BLaER1 (cell line): ENCODE data around the gene ATE1.
A peak's percentile ranks its signal among the peaks of the same experiment; 100 is the strongest.
"Not testable (repeated sequence)": the region's sequence is repeated elsewhere in the genome, so short reads cannot be mapped to it uniquely, and the experiment has no call there.

Experiments used
- H3K27ac ChIP-seq: shearing (Covaris generic); formaldehyde crosslinking; 2 replicates; pipeline ENCODE4 v1.8.1; 2022
- H3K27me3 ChIP-seq: shearing (Covaris generic); formaldehyde crosslinking; 2 replicates; pipeline ENCODE4 v1.8.1; 2022
- H3K36me3 ChIP-seq: shearing (Covaris generic); formaldehyde crosslinking; 2 replicates; pipeline ENCODE4 v1.8.1; 2022
- H3K4me1 ChIP-seq: shearing (Covaris generic); formaldehyde crosslinking; 2 replicates; pipeline ENCODE4 v1.8.1; 2022
- H3K4me2 ChIP-seq: shearing (Covaris generic); formaldehyde crosslinking; 2 replicates; pipeline ENCODE4 v1.8.1; 2022
- H3K4me3 ChIP-seq: shearing (Covaris generic); formaldehyde crosslinking; 2 replicates; pipeline ENCODE4 v1.8.1; 2022
- H3K9ac ChIP-seq: shearing (Covaris generic); formaldehyde crosslinking; 2 replicates; pipeline ENCODE4 v1.8.1; 2022
- H3K9me3 ChIP-seq: shearing (Covaris generic); formaldehyde crosslinking; 2 replicates; pipeline ENCODE4 v1.8.1; 2022
- H4K20me1 ChIP-seq: shearing (Covaris generic); formaldehyde crosslinking; 2 replicates; pipeline ENCODE4 v1.8.1; 2022
- Cebpa-rat ChIP-seq: shearing (Covaris generic); IDR thresholded peaks from 2 replicates; pipeline ENCODE4 v1.8.1; 2022

ATE1 gene

DNA sequence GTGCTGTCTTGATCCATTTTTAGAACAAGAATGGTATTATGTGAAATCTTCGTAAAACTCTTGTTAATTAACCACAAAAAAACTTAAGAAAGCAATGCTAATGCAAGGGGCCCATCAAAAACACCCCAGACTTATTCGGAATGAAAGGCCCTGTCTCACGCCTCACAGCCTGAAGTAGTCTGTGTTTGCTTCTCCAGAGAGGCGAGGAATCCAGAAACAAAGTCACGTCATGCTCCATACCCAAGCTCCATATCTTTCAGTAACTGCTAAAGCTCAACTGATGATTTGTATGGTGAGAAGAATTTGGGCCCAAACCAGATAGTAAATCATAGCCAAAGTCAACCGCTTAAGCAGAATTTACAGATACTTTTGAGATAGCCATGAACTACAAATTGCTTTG is 155.4 kb downstream of the ATE1 start:
- Histone ChIP-seq H3K36me3 (no peaks in the 10 kb centered on the region), H3K4me2 (no peak overlapping the region), H3K27me3 (no peaks in the 10 kb centered on the region), H3K4me3 (no peak overlapping the region), H3K27ac (no peak overlapping the region), H4K20me1 (no peaks in the 10 kb centered on the region), H3K4me1 (peaks cover 7% of the 10 kb centered on the region; the same call in 1 of the 2 replicates), H3K9ac (no peak overlapping the region), H3K9me3 (peaks cover 11% of the 10 kb centered on the region)
- no peak for TF ChIP-seq Cebpa-rat

DNA sequence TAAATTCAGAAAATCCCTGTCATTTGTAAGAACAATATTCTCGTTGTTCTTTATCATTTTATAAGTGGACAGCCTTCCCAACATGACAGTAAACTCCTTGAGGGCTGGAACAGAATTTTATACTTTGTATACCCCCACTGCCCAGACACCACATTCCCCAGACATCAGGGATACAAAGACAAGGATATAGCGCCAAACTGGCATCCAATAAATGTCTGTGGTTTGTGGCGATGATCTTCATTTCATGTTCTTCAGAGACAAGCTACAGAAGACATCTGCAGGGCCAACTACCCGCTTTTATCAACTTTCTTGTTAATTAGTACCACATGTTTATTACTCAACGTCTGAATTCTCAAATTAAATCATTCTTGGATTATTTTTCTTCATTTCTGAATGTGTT is 155.9 kb downstream of the ATE1 start:
- no peaks in the 10 kb centered on the region for H3K36me3 ChIP-seq
- no peak overlapping the region for H3K9ac ChIP-seq
- H3K27me3 ChIP-seq = no peaks in the 10 kb centered on the region
- H3K9me3 ChIP-seq = peaks cover 15% of the 10 kb centered on the region
- no peak overlapping the region for H3K27ac ChIP-seq
- peaks cover 7% of the 10 kb centered on the region; the same call in 1 of the 2 replicates for H3K4me1 ChIP-seq
- no peaks in the 10 kb centered on the region for H4K20me1 ChIP-seq
- H3K4me3 ChIP-seq = no peak overlapping the region
- no peak overlapping the region for H3K4me2 ChIP-seq
- TF ChIP-seq Cebpa-rat = no peak

DNA sequence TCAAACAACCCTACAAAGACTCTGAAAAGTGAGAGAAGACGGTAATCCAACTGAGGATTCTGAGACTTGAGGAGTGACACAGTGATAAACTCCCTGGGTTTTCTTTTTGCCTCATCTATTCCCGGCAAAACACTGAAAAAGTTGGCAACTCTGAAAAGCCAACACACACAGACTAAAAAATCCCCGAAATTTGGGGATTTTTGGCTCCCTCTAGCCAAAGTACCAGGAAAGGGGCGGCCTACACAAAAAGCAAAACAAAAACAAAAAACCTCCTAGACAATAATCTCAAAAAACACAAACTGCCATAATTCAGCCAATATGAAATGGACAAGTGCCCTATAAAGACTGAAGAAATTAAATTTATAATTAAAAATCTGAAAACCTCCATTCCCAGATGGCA is 161.4 kb downstream of the ATE1 start:
- peaks cover 17% of the 10 kb centered on the region for H3K36me3 ChIP-seq
- no peak overlapping the region for H3K27ac ChIP-seq
- H3K27me3 ChIP-seq = no peaks in the 10 kb centered on the region

DNA sequence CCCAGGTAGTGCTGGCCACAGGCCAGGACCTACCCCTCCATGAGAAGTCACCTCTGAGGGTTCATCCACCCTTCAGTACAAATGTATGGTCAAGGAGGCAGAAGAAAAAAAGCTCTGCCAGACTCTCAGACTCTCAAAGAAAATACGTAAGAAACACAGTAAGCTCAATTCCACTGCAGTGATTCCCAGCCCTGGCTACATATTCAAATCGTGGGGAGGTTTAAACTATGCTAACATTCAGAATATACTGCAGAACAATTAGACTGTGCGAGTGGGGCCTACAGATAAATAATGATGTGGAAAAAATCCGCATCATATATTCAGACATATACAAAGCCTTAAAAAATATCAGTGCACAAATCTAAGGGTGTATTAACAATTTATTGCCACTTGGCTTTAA is 162.6 kb downstream of the ATE1 start:
- no peak for TF ChIP-seq Cebpa-rat
- Histone ChIP-seq H4K20me1 (no peaks in the 10 kb centered on the region), H3K4me1 (no peaks in the 10 kb centered on the region), H3K27ac (no peak overlapping the region), H3K9me3 (peaks cover 33% of the 10 kb centered on the region), H3K4me2 (no peak overlapping the region), H3K36me3 (peaks cover 27% of the 10 kb centered on the region), H3K9ac (no peak overlapping the region), H3K4me3 (no peak overlapping the region), H3K27me3 (no peaks in the 10 kb centered on the region)

More for the DNA sequence above, 161.4 kb downstream of the ATE1 start:
- TF ChIP-seq Cebpa-rat = no peak
- no peak overlapping the region for H3K9ac ChIP-seq
- H3K4me1 ChIP-seq = peaks cover 7% of the 10 kb centered on the region; the same call in 1 of the 2 replicates
- no peak overlapping the region for H3K4me2 ChIP-seq
- no peak overlapping the region for H3K4me3 ChIP-seq
- H3K9me3 ChIP-seq = peaks cover 22% of the 10 kb centered on the region
- H4K20me1 ChIP-seq = no peaks in the 10 kb centered on the region

DNA sequence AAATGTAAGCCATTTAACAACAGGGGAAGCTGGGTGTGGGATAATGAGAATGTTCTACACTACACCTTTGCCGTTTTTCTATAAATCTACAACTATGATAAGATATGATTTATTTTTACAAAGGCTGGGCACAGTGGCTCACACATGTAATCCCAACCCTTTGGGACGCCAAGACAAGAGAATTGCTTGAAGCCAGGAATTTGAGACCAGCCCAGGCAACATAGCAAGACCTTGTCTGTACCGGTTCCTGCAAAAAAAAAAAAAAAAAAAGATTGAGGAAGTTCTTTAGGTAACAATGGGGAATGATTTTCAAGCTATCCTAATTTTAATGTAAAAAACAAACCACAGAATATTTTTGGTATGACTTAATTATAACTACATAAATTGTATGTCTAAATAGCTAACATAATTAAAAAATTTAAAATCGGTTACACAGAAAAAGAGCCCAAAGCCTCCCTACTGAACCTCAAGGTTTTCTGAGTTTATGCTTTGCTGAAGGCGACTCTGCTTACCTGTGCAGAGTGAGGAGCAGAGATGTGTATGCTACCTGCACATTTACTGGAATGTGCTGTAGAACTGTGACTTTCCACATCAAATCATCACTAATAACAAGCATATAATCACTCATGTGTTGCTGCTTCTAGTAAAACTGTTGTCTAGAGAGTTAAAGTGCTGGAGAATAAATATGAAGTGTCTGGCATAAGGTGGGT is 163.4 kb downstream of the ATE1 start:
- H3K9me3 ChIP-seq = peaks cover 41% of the 10 kb centered on the region

DNA sequence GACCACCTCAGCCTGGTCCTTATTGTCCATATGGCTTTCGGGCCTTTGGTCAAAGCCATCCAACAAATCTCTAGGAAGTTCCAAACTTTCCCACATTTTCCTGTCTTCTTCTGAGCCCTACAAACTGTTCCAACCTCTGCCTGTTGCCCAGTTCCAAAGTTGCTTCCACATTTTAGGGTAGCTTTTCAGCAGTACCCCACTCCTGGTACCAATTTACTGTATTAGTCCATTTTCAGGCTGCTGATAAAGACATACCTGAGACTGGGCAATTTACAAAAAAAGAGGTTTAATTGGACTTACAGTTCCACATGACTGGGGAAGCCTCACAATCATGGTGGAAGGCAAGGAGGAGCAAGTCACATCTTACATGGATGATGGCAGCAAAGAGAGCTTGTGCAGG is 170.6 kb downstream of the ATE1 start:
- not testable (repeated sequence) for H3K4me1 ChIP-seq, H3K27ac ChIP-seq, H3K4me2 ChIP-seq, H3K9ac ChIP-seq, H4K20me1 ChIP-seq, H3K27me3 ChIP-seq, H3K4me3 ChIP-seq
- Histone ChIP-seq H3K9me3 (peaks cover 65% of the 10 kb centered on the region), H3K36me3 (peaks cover 58% of the 10 kb centered on the region)

More for the DNA sequence above, 163.4 kb downstream of the ATE1 start:
- no peak overlapping the region for H3K4me3 ChIP-seq
- no peaks in the 10 kb centered on the region for H4K20me1 ChIP-seq
- H3K9ac ChIP-seq = no peak overlapping the region
- no peak overlapping the region for H3K27ac ChIP-seq
- H3K27me3 ChIP-seq = no peaks in the 10 kb centered on the region
- TF ChIP-seq Cebpa-rat = no peak
- H3K36me3 ChIP-seq = peaks cover 34% of the 10 kb centered on the region
- H3K4me1 ChIP-seq = no peaks in the 10 kb centered on the region
- H3K4me2 ChIP-seq = no peak overlapping the region

DNA sequence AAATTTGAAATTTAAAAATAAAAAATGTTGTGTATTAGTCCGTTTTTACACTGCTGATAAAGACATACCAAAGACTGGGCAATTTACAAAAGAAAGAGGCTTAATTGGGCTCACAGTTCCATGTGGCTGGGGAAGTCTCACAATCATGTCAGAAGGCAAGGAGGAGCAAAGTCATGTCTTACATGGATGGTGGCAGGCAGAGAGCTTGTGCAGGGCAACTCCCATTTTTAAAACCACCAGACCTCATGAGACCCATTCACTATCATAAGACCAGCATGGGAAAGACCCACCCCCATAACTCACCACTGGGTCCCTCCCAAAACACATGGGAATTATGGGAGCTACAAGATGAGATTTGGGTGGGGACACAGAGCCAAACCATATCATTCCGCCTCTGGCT is 172.3 kb downstream of the ATE1 start:
- H3K9ac ChIP-seq, H3K27me3 ChIP-seq, H3K27ac ChIP-seq, H3K4me3 ChIP-seq, H3K4me1 ChIP-seq, H3K4me2 ChIP-seq, H4K20me1 ChIP-seq: not testable (repeated sequence)
- peaks cover 47% of the 10 kb centered on the region for H3K36me3 ChIP-seq
- H3K9me3 ChIP-seq = peaks cover 58% of the 10 kb centered on the region

DNA sequence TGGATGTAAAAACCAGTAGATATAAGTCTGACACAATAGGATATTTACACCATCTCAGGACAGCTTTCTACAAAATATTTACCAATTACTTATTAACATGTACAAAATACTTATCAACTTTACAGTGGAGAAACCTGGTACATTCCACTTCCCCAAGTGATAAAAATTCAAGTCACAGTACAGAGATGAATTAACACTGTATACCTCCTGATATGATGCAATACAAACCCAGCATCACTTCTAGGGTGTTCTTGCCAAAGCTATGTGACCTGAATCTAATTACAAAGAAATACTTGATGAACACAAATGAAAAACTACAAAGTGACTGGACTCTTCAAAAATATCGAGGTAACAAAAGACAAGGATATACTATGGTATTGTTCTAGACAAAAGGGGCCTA is 173.2 kb downstream of the ATE1 start:
- Histone ChIP-seq H3K4me3 (no peak overlapping the region), H3K36me3 (peaks cover 38% of the 10 kb centered on the region), H3K27me3 (no peaks in the 10 kb centered on the region), H4K20me1 (no peaks in the 10 kb centered on the region), H3K4me1 (peaks cover 8% of the 10 kb centered on the region), H3K4me2 (no peak overlapping the region), H3K27ac (no peak overlapping the region), H3K9ac (no peak overlapping the region), H3K9me3 (peaks cover 49% of the 10 kb centered on the region)
- no peak for TF ChIP-seq Cebpa-rat

DNA sequence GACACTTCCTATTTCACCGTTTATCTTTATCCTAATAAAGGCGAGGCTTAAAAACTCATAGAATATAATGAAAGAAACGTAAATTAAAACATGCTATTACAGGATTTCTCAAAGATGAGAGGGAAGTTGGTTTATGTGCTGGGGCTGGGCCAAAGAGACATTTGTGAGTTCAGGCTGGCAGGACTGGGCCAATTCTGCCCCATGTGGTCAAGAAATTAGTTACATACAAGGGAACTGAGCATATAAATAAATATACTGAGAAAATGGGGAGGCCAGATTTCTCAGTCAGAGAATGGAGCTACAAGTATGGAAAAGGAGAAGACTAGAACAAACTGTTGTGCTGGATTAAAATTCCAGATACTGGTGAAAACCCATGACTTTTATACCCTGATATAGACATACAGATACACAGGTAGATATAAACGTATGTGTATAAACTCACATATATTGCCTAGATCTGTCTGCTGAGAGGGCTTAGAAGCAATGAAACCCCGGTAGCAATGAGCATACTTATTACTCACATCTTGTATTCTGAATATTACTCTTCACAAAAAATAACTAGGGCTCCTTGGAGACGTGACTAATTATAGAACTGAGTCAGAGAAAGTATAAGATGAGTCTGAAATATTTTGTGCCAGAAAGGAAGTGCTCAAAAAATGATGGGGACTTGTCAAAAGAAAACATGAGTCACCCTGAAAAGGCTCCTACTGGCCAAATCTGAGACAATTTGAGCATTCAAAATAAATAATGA is 173.9 kb downstream of the ATE1 start:
- no peak overlapping the region for H3K9ac ChIP-seq
- peaks cover 31% of the 10 kb centered on the region for H3K36me3 ChIP-seq
- H3K4me3 ChIP-seq = no peak overlapping the region
- H3K4me2 ChIP-seq = 0 out of 2 replicates have a peak overlapping the region, but pooled peaks have one; percentile 4
- no peaks in the 10 kb centered on the region for H3K27me3 ChIP-seq
- no peak for TF ChIP-seq Cebpa-rat
- H4K20me1 ChIP-seq = no peaks in the 10 kb centered on the region
- no peak overlapping the region for H3K27ac ChIP-seq
- H3K4me1 ChIP-seq = peaks cover 8% of the 10 kb centered on the region
- H3K9me3 ChIP-seq = peaks cover 42% of the 10 kb centered on the region

DNA sequence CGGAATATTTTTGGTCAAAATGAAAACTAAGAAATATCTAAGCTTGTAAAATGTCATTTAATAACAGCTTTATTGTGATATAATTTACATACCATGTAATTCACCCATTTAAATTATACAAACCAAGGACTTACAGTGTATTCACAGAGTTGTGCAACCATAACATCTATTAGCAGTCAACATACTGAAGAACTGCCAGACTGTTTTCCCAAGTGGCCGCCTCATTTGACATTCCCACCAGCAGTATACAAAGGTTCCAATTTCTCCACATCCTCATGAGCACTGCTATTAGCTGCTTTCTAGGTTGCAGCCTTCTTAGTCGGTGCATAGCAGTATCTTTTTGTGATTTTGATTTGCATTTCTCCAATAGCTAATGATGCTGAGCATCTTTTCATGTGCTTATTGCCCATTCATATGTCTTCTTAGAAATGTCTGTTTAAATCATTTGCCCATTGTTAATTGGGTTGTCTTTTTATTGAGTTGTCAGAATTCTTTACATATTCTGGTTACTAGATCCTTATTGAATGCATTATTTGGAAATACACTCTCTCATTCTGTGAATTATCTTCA is 176.6 kb downstream of the ATE1 start:
- Histone ChIP-seq H3K36me3 (peaks cover 11% of the 10 kb centered on the region), H3K27ac (no peak overlapping the region), H3K4me3 (no peak overlapping the region), H3K9ac (no peak overlapping the region), H3K27me3 (no peaks in the 10 kb centered on the region), H4K20me1 (no peaks in the 10 kb centered on the region), H3K9me3 (peaks cover 15% of the 10 kb centered on the region), H3K4me1 (peaks cover 8% of the 10 kb centered on the region), H3K4me2 (no peak overlapping the region)
- TF ChIP-seq Cebpa-rat = no peak
